Activated CD8-positive, alpha-beta T cell treated with anti-CD3 and anti-CD28 coated beads, Interleukin-2, amount 10 ng/mL, durations not matched to agents 7 days and 5 days (primary cell): ENCODE data around the gene TIAM2. TPM values are rescaled to one million over a fixed set of nuclear protein-coding genes. Genes with fewer than 3 reads are reported as not detected.
"Not testable (repeated sequence)": the region's sequence is repeated elsewhere in the genome, so short reads cannot be mapped to it uniquely, and the experiment has no call there.

Source experiments
- ATAC-seq: fragments of 150-1000 bp; cut with Tn5 transposase; one replicate; pipeline ENCODE4 v1.10.0; 2021; ENCODE audit warnings: moderate library complexity
- CTCF ChIA-PET: fragments of 350-600 bp; sonication (Branson Sonifier 250); formaldehyde crosslinking; loops from one replicate; lab custom pipeline; 2021; ENCODE audit warnings: antibody characterized with exemption; lab: Charles Lee
- POLR2A ChIA-PET: fragments of 350-600 bp; sonication (Branson Sonifier 250); formaldehyde crosslinking; loops from one replicate; lab custom pipeline; 2021; ENCODE audit warnings: antibody characterized with exemption; lab: Charles Lee
- DNase-seq: peaks from one replicate; pipeline ENCODE4 v3.0.0-alpha.2; 2020
- H3K27ac Mint-ChIP-seq: one replicate; pipeline ENCODE4 v1.8.0; 2021; ENCODE audit warnings: mild to moderate bottlenecking, mixed read lengths
- H3K27me3 Mint-ChIP-seq: one replicate; pipeline ENCODE4 v1.8.0; 2021; ENCODE audit warnings: low read depth, mixed read lengths
- H3K36me3 Mint-ChIP-seq: one replicate; pipeline ENCODE4 v1.8.0; 2021; ENCODE audit warnings: low read depth, mixed read lengths
- H3K4me1 Mint-ChIP-seq: one replicate; pipeline ENCODE4 v1.8.0; 2021; ENCODE audit warnings: low read depth, mixed read lengths
- H3K4me3 Mint-ChIP-seq: one replicate; pipeline ENCODE4 v1.8.0; 2021; ENCODE audit warnings: mild to moderate bottlenecking, mixed read lengths
- H3K9me3 Mint-ChIP-seq: one replicate; pipeline ENCODE4 v1.8.0; 2022; ENCODE audit warnings: mixed read lengths; ENCODE audit not compliant: insufficient read depth
- total RNA-seq, 2 experiments: library from RNA; stranded (reverse); gene quantifications; one replicate each; pipeline ENCODE4 v1.2.3, GENCODE V29; 2021

TIAM2 gene
- total RNA-seq, 2 experiments from 2014 or later, result 2.9 to 4.5 TPM

DNA sequence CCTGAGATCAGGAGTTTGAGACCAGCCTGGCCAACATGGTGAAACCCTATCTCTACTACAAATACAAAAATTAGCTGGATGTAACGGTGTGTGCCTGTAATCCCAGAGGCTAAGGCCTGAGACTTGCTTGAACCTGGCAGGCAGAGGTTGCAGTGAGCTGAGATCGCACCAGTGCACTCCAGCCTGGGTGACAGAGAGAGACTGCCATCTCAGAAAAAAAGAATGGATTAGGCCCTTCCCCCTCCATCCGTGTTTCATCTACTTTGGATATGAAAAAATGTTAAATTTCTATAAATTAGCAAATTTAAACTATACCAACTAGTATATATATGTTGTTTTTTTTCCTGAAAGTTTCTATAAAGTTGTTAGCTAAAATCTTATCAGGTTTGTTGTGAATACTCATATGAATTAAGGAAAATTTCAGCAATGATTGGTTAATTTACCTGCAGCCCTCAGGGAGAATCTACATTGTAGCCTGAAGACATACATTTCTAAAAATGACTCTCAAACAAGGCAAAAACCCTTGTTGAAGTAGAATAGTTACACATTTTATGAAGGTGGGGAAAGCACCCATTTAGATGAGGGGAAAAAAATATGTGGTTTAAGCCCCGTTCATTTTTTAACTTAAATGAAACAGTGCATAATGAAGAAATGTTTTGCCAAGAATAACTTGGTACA lies 120.9 kb downstream of the TIAM2 start:
- DNase-seq (no peak), ATAC-seq (no peak)
- no peak overlapping the region for H3K4me3 Mint-ChIP-seq

GRCh38 chr6:155116571-155116910 lies 121.4 kb downstream of the TIAM2 start:
- Mint-ChIP-seq H3K9me3 (no peaks in the 10 kb centered on the region), H3K27me3 (peaks cover 6% of the 10 kb centered on the region), H3K4me1 (peaks cover 3% of the 10 kb centered on the region), H3K4me3 (no peak overlapping the region), H3K36me3 (no peaks in the 10 kb centered on the region), H3K27ac (no peak overlapping the region)
- CTCF ChIA-PET, result interaction anchor here (0.7 to 1.2 kb wide), 3 partner anchors 18 to 248 kb away, joined by 3 read pairs; no protein-coding TSS in a partner anchor
- DNase-seq (no peak), ATAC-seq (no peak)
- POLR2A ChIA-PET, result no interaction called here

More for the DNA sequence above, 120.9 kb downstream of the TIAM2 start:
- H3K27ac Mint-ChIP-seq, result no peak overlapping the region
- peaks cover 6% of the 10 kb centered on the region for H3K27me3 Mint-ChIP-seq
- H3K9me3 Mint-ChIP-seq, result no peaks in the 10 kb centered on the region
- POLR2A ChIA-PET, result no interaction called here
- H3K36me3 Mint-ChIP-seq, result no peaks in the 10 kb centered on the region
- peaks cover 1% of the 10 kb centered on the region for H3K4me1 Mint-ChIP-seq
- CTCF ChIA-PET, result interaction anchor here (0.6 to 1.2 kb wide), 3 partner anchors 38 to 426 kb away, joined by 3 read pairs; no protein-coding TSS in a partner anchor

DNA sequence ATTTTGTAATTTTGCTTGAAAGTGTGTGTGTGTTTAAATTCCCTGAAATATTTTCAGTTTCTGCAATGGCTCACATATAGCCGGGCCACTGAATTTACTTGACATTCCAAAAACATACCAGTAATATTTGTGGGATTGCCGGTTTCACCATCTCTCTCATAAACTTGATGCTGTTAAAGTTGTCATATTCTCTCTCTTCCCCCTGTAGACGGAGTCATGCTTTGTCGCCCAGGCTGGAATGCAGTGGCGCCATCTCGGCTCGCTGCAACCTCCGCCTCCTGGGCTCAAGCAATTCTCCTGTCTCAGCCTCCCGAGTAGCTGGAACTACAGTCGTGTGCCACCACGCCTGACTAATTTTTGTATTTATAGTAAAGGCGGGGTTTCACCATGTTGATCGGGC lies 122.1 kb downstream of the TIAM2 start:
- Mint-ChIP-seq H3K4me1 (peaks cover 6% of the 10 kb centered on the region), H3K27me3 (peaks cover 4% of the 10 kb centered on the region), H3K27ac (no peak overlapping the region), H3K36me3 (no peaks in the 10 kb centered on the region), H3K4me3 (no peak overlapping the region), H3K9me3 (no peaks in the 10 kb centered on the region)
- POLR2A ChIA-PET, result no interaction called here
- ATAC-seq (no peak), DNase-seq (no peak)
- CTCF ChIA-PET, result interaction anchor here (0.7 to 1.2 kb wide), 3 partner anchors 17 to 249 kb away, joined by 3 read pairs; no protein-coding TSS in a partner anchor

DNA sequence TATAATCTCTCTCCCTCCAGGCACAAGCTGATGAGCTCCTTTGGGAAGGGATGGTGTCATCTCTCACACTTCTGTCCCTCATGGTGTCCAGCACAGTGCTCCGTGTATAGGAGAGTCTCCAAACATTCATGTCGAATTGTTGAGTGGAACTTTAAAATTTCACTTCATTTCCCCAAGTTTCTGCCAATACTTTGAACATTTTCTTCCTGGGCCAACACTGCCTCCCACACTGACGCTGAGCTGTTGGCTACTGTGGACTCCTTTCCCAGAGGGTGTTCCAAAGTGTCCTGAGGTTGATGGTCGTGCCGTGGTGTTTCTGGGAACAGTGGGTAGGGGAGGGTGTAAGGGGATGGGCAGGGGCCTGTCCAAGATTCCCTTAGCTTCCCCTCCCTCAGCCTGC lies 122.7 kb downstream of the TIAM2 start:
- Mint-ChIP-seq H3K27ac (no peak overlapping the region), H3K36me3 (no peaks in the 10 kb centered on the region), H3K4me3 (no peak overlapping the region), H3K9me3 (no peaks in the 10 kb centered on the region), H3K27me3 (peaks cover 4% of the 10 kb centered on the region), H3K4me1 (peaks cover 6% of the 10 kb centered on the region)
- DNase-seq (no peak), ATAC-seq (no peak)
- POLR2A ChIA-PET, result no interaction called here
- CTCF ChIA-PET, result no interaction called here

- H3K36me3 Mint-ChIP-seq, ATAC-seq, POLR2A ChIA-PET, H3K27me3 Mint-ChIP-seq, H3K4me3 Mint-ChIP-seq, DNase-seq, H3K27ac Mint-ChIP-seq, H3K4me1 Mint-ChIP-seq, CTCF ChIA-PET, H3K9me3 Mint-ChIP-seq: not testable (repeated sequence)
Measured at GRCh38 chr6:155119201-155119600, 124.1 kb downstream of the TIAM2 start.

DNA sequence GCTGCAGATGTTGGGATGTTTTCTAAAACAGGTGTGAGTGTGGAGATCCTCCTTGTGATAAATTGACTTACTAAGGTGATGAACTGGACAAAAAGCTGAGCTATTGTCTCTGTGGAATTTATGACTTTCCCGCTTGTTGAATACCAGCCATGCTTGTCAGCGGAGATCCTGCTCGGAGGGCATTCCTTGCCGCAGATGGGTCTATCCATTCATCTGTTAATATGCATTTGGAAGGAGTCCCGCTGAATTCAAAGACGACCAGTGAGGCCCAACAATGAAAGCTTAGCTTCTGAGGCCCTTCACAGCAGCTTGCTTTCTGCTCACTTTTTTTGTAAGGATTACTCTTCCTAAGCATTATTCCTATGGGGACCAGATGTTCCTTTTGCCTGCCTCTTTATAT lies 124.9 kb downstream of the TIAM2 start:
- no peaks in the 10 kb centered on the region for H3K36me3 Mint-ChIP-seq
- no peak overlapping the region for H3K27ac Mint-ChIP-seq
- H3K27me3 Mint-ChIP-seq, result no peaks in the 10 kb centered on the region
- H3K4me1 Mint-ChIP-seq, result peaks cover 6% of the 10 kb centered on the region
- POLR2A ChIA-PET, result no interaction called here
- CTCF ChIA-PET, result no interaction called here
- no peak for DNase-seq
- H3K9me3 Mint-ChIP-seq, result no peaks in the 10 kb centered on the region
- ATAC-seq, result no peak
- H3K4me3 Mint-ChIP-seq, result no peak overlapping the region

DNA sequence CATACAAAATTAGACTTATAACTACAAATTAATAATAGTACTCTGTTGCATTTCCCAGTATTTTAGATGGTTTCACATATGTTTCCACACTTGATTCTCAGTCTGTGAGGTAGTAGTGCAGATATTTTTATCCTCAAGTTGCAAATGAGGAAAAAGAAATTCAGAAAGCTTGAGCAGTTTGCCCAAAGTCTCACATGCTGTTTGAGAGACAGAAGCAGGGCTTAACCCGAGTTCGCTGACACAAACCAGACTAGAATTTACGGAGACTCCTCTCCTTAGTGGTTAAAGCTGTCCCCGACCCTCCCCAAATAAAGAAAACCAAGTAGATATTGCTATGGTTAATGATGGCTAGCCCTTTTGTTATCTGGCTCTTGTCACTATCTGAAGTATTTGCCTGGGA lies 126.2 kb downstream of the TIAM2 start:
- Mint-ChIP-seq H3K9me3 (no peaks in the 10 kb centered on the region), H3K36me3 (no peaks in the 10 kb centered on the region), H3K4me1 (peaks cover 8% of the 10 kb centered on the region), H3K4me3 (no peak overlapping the region), H3K27ac (no peak overlapping the region), H3K27me3 (no peaks in the 10 kb centered on the region)
- CTCF ChIA-PET, result interaction anchor here (1.8 kb wide), 1 partner anchor 193 kb away, joined by 4 read pairs; no protein-coding TSS in a partner anchor
- POLR2A ChIA-PET, result no interaction called here
- no peak for ATAC-seq
- no peak for DNase-seq

- H3K27ac Mint-ChIP-seq, result no peak overlapping the region
- no peak for DNase-seq
- no peaks in the 10 kb centered on the region for H3K36me3 Mint-ChIP-seq
- ChIA-PET POLR2A (no interaction called here), CTCF (interaction anchor here (1.8 kb wide), 1 partner anchor 194 kb away, joined by 4 read pairs; no protein-coding TSS in a partner anchor)
- H3K27me3 Mint-ChIP-seq, result no peaks in the 10 kb centered on the region
- ATAC-seq, result no peak
- H3K4me1 Mint-ChIP-seq, result peaks cover 7% of the 10 kb centered on the region
- H3K4me3 Mint-ChIP-seq, result no peak overlapping the region
- H3K9me3 Mint-ChIP-seq, result no peaks in the 10 kb centered on the region
Measured at GRCh38 chr6:155121699-155122098, 126.6 kb downstream of the TIAM2 start.

DNA sequence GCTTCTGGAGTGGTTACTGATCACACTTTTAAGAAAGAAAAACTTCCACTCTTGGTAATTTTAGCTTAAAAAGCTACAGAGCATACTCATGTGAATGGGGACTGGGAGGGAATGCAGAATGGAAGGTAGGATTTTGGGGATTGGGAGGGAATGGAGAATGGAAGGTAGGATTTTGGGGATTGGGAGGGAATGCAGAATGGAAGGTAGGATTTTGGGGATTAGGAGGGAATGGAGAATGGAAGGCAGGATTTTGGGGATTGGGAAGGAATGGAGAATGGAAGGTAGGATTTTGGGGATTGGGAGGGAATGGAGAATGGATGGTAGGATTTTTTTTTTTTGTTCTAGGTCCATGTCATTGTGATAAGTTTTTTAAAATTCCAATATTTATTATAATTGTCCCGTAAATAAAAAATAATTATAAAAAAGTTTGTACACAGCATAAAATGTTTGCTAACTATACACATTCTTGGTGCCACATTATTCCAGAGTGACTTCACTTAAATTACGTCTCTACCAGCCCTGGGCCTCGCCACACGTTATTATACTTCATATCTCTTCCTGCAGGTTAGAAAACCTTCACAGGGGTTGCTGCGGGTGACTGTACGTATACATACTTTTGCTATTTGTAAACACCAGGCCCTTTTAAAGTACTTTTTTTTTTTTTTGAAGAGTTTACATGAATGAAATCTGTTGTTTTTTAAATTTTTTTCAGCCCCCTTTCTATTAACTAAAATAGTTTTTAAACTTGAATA lies 127.3 kb downstream of the TIAM2 start:
- ATAC-seq (no peak), DNase-seq (no peak)
- Mint-ChIP-seq H3K9me3 (no peaks in the 10 kb centered on the region), H3K4me1 (peaks cover 14% of the 10 kb centered on the region), H3K36me3 (no peaks in the 10 kb centered on the region), H3K4me3 (no peak overlapping the region), H3K27ac (no peak overlapping the region), H3K27me3 (no peaks in the 10 kb centered on the region)
- ChIA-PET POLR2A (no interaction called here), CTCF (interaction anchor here (1.8 kb wide), 1 partner anchor 194 kb away, joined by 4 read pairs; no protein-coding TSS in a partner anchor)

DNA sequence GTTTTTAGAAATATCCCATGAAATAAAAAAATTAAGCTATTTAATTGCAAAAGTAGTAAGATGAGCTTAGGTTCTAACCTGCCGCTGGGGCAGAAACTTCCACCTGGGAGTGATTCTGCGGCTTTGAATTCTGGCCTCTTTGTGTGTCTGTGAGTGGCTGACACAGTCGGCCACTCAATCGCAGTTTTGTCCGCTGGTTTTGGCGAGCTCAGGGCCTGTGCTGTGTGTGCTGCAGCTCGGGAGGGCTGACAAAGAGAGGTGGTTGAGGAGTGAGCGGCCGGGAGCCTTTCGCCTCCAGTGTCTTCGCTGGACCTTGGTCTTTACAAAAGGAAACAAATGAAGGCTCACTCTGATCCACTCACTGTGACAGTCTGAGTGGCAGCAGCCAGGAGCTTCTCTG lies 128.4 kb downstream of the TIAM2 start:
- Mint-ChIP-seq H3K27me3 (no peaks in the 10 kb centered on the region), H3K4me3 (no peak overlapping the region), H3K9me3 (no peaks in the 10 kb centered on the region), H3K4me1 (peaks cover 14% of the 10 kb centered on the region), H3K27ac (no peak overlapping the region), H3K36me3 (no peaks in the 10 kb centered on the region)
- DNase-seq (no peak), ATAC-seq (no peak)
- ChIA-PET CTCF (interaction anchor here (0.7 to 0.8 kb wide), 2 partner anchors 10 to 15 kb away, joined by 3 read pairs; no protein-coding TSS in a partner anchor), POLR2A (no interaction called here)

- Mint-ChIP-seq H3K27ac (no peak overlapping the region), H3K9me3 (no peaks in the 10 kb centered on the region), H3K36me3 (no peaks in the 10 kb centered on the region), H3K4me3 (no peak overlapping the region), H3K4me1 (peaks cover 22% of the 10 kb centered on the region), H3K27me3 (no peaks in the 10 kb centered on the region)
- POLR2A ChIA-PET, result no interaction called here
- CTCF ChIA-PET, result no interaction called here
- DNase-seq, result no peak
- ATAC-seq, result no peak
Measured at GRCh38 chr6:155125906-155126305, 130.8 kb downstream of the TIAM2 start.
